Heart left ventricle (tissue), 13 donors: Measurements from ENCODE around the gene CEP164.

Source experiments
- CTCF ChIP-seq, 12 donors: fragments of 200-600 bp; sonication (generic) in 4 of 12; IDR thresholded peaks; one replicate each; pipeline versions ENCODE4 v1.5.0 to v1.8.0; 2018 to 2022; ENCODE audit warnings: antibody characterized with exemption in 12 of 12, mild to moderate bottlenecking in 5 of 12
- POLR2A ChIP-seq, 2 donors: fragments of 450-650 bp; IDR thresholded peaks; one replicate each; pipeline ENCODE4 v1.6.1; 2017; ENCODE audit warnings: antibody characterized with exemption in 2 of 2, mild to moderate bottlenecking in 2 of 2, moderate library complexity in 2 of 2
- donor health status: ischemic (EF 13 %, LVEDD 7.1; RV severe dilation, severe dysfunction).
- donor health status: DM: no; HTN: yes; CAD: no.
- donor health status: DM: no; HTN: no; CAD: no.
- donor health status: ischemic (EF 25% LVEDD 6.9; RV normal size, moderate dysfunction).
- donor health status: ischemic (EF 25% LVEDD 5.7; RV mildly dilated, moderate dysfunction).
- donor health status: ischemic (EF 35%, LVEDD 5.7; RV mildly dilated, moderate dysfunction).
- donor health status: nonischemic (EF 11% LVEDD 7.7; RV severe dilation, severe dysfunction).
- donor health status: DM: yes; HTN: yes; CAD: no.
- donor health status: PGD.
- donor health status: ischemic (EF 29% LVEDD 5.4; RV normal size, mild dysfunction).
- donor health status: nonischemic (EF 23%, LVEDD 6.1; RV moderate dilation, normal function).

- TF ChIP-seq POLR2A (IDR thresholded peaks at IDR 0.05): no peak
- TF ChIP-seq CTCF (IDR thresholded peaks at IDR 0.05): no peak
Measured at GRCh38 chr11:117392001-117392690, 64.5 kb downstream of the CEP164 start.
